Measurements from ENCODE around the gene PRSS27.

PRSS27 gene

DNA sequence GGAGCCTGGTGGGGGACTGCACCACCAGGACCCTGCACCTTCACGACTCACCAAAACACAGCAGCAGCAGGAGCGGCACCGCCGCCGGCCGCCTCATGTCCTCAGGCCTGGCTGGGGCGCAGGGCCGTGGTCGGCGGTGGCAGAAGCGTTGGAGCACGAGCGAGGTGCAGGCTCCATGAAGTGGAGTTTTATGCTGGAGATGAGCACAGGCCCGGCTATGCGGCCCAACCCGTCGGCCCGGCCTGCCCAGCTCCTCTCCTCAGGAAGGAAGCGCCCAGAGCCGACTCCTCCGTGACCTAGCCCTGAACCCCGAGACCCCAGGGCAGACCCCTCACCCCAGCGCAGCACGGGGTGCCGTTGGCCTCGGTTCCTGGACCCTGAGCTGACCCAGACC is at the start of gene PRSS27:
PRSS27 (minus strand) TSS at position 161 of the 394 bp plus-strand sequence; CDS start at position 97, 64 bp downstream.
- no peak for DNase-seq

DNA sequence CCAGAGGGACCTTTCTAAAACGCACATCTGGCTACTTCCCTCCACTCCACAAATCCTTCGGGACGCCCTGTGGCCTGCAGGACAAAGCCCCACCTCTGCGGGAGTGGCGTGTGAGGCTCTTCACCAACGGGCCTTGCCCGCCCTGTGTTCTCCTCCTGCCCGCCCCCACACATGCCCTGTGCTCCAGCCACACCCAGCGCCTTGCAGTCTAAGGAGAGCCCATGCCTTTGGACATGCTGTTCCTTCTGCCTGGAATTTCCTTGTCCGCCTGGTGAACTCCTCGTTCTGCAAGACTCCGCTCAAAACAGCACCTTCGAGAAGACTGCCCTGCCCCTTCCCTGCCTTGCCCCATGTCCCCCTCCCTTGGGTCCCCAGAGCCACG is 49.6 kb upstream of the PRSS27 start:
- DNase-seq: no peak

DNA sequence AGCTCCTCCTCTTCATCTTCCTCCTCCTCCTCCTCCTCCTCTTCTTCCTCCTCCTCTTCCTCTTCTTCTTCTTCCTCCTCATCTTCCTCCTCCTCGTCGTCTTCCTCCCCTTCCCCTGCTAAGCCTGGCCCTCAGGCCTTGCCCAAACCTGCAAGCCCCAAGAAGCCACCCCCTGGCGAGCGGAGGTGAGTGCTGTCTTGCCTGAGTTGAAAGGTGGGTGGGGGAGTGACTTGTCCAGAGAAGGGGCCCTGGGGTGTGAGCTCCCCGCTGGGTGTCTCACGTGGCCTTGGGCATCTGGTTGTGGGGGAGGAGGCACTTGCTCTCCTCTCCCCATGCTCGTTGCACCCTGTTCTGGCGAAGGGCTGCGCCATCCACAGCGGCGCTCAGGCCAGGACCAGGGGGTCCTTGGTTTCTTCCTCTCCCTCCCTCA is 49.1 kb upstream of the PRSS27 start:
- no peak for DNase-seq

DNA sequence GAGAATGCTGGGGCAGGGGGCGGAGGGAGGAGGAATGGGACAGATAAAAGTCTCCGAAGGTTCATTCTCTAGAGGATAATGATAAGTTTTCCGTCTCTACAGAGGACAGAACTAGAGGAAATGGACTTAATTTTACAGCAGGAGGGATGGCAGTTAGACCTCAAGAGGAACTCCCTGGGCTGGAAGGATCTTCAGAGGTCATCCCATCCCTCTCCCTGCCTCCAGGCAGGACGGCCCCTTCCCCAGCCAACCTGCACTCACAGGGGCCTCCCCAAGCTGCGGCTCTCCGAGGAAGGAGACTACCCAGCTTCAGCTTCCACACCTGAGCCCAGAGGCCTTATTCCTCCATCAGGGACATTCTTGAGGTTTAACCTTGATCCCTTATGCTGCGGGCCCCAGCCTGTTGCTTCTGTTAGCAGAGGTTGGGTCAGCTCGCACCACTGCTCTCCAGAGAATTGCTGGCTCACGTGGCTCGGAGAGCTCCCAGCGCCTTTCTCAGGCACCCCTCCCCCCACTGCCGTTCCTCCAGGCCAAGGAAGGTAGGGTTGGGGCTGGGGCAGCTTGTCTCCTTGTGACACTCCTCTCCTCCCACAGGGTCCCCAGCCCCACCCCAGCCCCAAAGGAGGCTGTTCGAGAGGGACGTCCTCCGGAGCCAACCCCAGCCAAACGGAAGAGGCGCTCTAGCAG is 48.5 kb upstream of the PRSS27 start:
- no peak for DNase-seq

DNA sequence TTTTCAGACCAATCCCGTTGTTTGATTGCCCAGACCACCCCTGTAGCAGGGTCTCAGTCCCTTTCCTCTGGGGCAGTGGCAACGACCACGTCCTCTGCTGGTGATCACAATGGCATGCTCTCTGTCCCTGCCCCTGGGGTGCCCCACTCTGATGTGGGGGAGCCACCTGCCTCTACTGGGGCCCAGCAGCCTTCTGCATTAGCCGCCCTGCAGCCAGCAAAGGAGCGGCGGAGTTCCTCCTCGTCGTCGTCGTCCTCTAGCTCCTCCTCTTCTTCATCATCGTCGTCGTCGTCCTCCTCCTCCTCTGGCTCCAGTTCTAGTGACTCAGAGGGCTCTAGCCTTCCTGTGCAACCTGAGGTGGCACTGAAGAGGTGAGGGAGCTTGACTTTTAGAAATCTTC is 47.9 kb upstream of the PRSS27 start:
- DNase-seq: no peak

DNA sequence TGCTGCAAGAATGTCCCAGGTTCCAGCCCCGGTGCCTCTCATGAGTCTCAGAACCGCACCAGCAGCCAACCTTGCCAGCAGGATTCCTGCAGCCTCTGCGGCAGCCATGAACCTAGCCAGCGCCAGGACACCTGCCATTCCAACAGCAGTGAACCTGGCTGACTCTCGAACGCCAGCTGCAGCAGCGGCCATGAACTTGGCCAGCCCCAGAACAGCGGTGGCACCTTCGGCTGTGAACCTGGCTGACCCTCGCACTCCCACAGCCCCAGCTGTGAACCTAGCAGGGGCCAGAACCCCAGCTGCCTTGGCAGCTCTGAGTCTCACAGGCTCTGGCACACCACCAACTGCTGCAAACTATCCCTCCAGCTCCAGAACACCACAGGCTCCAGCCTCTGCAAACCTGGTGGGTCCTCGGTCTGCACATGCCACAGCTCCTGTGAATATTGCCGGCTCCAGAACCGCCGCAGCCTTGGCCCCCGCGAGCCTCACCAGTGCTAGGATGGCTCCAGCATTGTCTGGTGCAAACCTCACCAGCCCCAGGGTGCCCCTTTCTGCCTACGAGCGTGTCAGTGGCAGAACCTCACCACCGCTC is 47.2 kb upstream of the PRSS27 start:
- DNase-seq: no peak

DNA sequence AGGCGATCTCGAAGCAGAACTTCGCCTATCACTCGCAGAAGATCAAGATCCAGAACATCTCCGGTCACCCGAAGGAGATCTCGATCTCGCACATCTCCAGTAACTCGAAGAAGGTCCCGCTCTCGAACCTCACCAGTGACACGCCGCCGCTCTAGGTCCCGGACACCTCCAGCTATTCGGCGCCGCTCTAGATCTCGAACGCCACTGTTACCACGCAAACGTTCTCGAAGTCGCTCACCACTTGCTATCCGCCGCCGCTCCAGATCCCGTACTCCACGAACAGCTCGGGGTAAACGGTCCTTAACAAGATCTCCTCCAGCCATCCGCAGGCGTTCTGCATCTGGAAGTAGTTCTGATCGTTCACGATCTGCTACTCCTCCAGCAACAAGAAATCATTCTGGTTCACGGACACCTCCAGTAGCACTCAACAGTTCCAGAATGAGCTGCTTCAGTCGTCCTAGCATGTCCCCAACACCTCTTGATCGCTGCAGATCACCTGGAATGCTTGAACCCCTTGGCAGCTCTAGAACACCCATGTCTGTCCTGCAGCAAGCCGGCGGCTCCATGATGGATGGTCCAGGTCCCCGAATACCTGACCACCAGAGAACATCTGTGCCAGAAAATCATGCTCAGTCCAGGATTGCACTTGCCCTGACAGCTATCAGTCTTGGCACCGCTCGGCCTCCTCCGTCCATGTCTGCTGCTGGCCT is 46.6 kb upstream of the PRSS27 start:
- no peak for DNase-seq

DNA sequence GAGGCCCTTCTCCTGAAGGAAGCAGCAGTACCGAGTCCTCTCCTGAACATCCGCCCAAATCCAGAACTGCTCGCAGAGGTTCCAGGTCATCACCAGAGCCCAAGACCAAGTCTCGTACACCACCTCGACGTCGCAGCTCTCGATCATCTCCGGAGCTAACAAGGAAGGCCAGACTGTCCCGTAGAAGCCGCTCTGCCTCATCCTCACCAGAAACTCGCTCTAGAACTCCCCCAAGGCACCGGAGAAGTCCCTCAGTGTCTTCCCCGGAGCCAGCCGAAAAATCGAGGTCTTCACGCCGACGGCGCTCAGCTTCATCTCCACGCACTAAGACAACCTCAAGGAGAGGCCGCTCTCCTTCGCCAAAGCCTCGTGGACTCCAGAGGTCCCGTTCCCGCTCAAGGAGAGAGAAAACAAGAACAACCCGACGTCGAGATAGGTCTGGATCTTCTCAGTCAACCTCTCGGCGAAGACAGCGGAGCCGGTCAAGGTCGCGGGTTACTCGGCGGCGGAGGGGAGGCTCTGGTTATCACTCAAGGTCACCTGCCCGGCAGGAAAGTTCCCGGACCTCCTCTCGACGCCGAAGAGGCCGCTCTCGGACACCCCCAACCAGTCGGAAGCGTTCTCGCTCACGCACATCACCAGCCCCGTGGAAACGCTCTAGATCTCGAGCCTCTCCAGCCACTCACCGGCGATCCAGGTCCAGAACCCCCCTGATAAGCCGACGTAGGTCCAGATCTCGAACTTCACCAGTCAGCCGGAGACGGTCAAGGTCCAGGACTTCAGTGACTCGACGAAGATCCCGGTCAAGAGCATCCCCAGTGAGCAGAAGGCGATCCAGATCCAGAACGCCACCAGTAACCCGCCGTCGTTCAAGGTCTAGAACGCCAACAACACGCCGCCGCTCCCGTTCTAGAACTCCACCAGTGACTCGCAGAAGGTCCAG is 45.7 kb upstream of the PRSS27 start:
- no peak for DNase-seq

DNA sequence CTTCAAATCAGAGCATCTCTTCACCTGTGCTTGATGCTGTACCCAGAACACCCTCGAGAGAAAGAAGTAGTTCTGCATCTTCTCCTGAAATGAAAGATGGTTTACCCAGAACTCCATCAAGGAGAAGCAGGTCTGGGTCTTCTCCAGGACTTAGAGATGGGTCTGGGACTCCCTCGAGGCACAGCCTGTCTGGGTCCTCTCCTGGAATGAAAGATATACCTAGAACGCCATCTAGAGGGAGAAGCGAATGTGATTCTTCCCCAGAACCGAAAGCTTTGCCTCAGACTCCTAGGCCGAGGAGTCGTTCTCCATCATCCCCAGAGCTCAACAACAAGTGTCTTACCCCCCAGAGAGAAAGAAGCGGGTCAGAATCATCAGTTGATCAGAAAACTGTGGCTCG is 44.7 kb upstream of the PRSS27 start:
- no peak for DNase-seq

DNA sequence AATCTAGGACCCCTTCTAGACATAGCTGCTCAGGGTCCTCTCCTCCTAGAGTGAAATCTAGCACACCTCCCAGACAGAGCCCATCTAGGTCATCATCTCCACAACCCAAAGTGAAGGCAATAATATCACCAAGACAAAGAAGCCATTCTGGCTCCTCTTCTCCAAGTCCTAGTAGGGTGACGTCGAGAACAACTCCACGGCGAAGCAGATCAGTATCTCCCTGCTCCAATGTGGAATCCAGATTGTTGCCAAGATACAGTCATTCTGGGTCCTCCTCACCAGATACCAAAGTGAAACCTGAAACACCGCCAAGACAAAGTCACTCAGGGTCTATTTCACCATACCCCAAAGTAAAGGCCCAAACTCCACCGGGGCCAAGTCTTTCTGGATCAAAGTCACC is 43.1 kb upstream of the PRSS27 start:
- no peak for DNase-seq

DNA sequence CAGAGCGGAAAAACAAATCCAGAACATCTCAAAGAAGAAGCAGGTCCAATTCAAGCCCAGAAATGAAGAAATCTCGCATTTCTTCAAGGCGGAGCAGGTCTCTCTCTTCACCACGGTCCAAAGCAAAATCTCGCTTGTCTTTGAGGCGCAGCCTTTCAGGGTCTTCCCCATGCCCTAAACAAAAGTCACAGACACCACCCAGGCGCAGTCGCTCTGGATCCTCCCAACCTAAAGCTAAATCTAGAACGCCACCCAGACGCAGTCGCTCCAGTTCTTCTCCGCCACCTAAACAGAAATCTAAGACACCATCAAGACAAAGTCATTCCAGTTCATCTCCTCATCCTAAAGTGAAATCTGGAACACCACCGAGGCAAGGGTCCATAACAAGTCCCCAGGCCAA is 42.7 kb upstream of the PRSS27 start:
- DNase-seq: no peak

DNA sequence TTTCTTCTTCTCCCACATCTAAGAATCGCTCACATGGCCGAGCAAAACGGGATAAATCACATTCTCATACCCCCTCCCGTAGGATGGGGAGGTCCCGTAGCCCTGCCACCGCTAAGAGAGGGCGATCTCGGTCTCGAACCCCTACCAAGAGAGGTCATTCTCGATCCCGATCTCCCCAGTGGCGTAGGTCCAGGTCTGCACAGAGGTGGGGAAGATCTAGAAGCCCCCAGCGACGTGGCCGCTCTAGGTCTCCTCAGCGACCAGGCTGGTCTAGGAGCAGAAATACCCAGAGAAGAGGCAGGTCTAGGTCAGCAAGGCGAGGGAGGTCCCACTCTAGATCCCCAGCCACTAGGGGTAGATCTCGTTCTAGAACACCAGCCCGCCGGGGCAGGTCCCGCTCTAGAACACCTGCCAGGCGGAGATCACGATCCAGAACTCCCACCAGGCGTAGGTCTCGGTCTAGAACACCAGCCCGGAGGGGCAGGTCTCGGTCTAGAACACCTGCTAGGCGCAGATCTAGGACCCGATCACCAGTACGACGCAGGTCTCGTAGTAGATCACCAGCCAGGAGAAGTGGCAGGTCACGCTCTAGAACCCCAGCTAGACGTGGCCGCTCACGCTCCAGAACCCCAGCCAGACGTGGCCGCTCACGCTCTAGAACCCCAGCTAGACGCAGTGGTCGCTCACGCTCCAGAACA is 42.0 kb upstream of the PRSS27 start:
- no peak for DNase-seq

DNA sequence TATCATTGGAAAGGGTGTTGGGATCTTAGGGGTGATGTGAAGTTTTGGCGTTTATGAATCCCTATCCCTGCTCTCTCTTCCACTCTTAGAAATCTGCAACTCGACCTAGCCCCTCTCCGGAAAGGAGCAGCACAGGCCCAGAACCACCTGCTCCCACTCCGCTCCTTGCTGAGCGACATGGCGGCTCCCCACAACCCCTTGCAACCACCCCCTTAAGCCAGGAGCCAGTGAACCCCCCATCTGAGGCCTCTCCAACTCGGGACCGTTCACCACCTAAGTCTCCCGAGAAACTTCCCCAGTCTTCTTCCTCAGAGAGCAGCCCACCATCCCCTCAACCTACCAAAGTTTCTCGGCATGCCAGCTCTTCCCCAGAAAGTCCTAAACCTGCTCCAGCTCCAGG is 41.4 kb upstream of the PRSS27 start:
- DNase-seq: no peak

DNA sequence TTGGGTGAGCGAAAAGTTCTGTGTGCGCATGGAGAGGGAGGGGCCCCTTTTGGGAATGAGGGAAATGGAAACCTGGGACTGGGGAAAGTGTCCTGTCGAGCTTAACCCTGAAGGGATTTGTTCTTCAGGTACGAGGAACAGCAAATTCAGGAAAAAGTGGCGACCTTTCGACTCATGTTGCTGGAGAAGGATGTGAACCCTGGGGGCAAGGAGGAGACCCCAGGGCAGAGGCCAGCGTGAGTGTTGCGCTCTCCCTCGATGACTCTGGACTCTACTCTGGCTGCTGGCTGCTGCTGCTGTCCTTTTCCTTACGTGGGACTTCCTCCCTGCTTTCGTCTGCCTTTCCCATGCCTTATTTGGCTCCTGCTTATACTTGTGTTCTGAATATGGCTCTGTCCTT is 37.3 kb upstream of the PRSS27 start:
- no peak for DNase-seq

DNA sequence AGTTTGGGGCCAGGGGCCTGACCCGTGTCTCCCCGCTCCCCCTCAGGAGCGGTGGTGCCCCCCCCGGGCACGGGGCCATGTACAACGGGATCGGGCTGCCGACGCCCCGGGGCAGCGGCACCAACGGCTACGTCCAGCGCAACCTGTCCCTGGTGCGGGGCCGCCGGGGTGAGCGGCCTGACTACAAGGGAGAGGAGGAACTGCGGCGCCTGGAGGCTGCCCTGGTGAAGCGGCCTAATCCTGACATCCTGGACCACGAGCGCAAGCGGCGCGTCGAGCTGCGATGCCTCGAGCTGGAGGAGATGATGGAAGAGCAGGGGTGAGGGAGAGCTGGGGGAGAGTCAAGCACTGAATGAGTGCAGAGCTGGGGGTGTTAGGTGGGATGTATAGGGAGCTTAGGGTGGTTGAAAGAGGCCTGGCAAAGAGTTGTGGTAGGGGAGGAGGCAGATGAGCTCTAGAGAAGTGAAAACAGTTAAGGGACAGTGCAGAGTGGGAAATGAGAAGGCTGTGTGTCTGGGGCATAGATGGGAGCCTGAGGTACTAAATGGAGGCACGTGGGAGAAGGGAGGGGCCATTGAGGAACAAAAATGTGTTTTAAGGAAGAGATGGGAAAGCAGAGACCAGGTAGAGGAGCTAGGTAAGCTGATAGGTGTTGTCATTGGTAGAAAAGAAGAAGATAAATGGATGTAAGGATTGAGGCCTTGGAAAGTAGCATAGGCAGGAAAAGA is 36.4 kb upstream of the PRSS27 start:
- no peak for DNase-seq

DNA sequence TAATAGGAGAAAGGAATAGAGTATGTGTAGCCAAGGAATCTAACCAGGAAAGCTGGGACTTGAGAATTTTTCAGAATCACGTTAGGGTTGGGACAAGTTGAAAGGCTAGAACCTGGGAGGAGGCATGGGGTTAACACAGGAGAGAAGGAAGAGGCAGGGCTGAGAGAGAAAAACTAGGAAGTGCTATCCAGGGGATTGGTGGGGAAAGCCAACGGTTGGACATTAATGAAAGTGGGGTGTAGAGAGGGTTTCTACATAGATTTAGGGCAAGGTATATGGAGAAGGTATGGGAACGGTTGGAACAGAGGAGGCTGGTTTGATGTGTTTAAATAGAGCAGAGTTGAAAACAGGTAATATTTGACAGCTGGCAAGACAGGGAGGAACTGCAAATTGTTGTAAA is 35.1 kb upstream of the PRSS27 start:
- no peak for DNase-seq

DNA sequence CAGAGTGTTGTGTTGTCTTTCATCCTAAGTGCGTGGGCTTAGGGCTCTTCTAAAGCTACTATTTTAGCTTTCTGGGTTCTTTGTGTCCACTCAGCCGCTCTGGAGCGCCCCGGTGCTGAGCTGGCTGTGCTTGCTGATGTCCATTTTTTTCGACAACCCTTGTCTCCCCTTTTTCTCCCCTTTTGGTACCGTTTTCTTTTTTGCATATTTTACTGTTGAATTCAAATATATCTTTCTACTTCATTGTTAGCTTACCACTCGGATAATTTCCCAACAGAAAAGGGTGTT is 33.7 kb upstream of the PRSS27 start:
- DNase-seq: no peak

DNA sequence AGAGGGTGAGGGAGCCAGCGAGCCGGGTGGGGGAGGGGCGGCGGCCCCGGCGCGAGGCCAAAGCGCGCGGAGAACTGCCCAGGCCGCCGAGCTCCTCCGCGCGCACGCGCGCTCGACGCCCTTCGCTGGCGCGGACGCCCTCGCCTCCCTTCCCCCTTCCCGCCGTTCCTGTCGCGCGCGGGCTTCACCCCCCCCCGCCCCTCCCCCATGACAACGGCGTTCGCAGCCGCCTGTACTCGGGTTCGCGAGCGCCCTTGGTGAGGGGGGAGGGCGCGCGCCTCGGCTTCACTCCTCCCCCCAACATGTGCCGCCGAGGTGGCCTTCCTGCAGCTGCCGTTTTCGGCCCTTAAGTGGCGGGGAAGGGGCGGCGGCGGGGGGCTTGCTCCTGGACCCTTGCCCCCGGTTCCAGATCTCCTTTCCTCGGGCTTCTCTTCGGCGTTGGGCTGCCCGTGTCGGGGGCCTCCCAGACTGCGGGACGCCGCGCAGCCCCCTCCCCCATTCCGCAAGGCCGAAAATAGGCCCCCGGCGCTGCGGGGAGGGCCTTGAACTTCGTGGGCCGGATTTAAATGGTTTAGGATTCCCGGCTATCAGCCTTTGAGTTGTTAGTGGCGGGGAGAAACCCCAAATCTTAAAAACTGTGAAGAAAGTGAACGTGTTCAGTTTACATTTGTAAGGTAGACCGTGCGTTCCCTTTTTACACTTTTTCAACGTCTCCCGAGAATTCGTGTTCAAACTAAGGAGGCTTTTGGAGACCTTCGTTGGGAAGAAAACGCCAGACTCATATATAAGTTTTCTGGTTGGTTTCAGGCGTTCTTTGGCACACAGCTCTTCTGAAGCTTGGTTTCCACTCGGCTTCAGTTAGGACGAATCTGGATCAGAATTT is 33.1 kb upstream of the PRSS27 start:
- DNase-seq: peak; percentile 56

DNA sequence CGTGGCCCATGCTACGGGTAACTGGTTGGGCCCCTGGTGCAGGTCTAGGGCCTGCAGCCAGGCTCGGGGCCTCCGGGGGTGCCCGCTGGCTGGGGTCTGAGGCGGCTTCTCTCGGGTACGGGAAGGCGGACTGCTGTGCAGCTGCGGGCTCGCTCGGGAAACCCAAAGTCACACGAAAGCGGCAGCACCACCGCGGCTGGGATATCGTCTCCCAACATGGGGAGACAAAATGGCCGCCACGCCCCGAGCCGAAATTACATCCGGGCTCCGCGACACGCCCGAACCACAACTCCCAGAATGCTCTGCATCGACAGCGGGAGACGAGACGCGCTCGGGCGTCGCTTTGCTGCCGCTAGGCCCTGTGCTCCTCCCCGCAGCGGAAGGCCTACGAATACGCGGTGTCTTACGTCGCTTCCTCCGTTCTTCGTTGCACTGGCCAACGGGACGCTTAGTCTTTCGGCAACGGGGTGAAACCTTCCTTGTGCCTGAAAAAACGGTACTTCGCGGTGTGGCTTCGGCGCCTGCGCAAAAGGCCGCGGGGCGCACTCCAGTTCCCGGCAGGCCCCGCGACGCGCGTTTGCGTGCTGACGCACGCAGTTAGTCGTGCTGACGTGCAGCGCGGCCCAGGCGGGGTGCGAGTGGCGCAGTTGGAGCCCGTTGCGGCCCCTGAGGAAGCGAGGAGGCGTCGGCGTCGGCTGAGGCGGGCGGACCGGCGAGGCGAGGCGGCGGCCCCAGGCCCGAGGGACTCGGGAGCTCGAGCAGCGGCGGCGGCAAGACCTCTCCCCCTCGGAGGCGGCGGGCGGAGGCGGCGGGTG is 32.2 kb upstream of the PRSS27 start, which contains the start of gene SRRM2:
SRRM2 (plus strand) TSS at position 604 of the 815 bp plus-strand sequence. CDS start 3,727 bp downstream, outside the sequence.
- DNase-seq: peak; percentile 93

DNA sequence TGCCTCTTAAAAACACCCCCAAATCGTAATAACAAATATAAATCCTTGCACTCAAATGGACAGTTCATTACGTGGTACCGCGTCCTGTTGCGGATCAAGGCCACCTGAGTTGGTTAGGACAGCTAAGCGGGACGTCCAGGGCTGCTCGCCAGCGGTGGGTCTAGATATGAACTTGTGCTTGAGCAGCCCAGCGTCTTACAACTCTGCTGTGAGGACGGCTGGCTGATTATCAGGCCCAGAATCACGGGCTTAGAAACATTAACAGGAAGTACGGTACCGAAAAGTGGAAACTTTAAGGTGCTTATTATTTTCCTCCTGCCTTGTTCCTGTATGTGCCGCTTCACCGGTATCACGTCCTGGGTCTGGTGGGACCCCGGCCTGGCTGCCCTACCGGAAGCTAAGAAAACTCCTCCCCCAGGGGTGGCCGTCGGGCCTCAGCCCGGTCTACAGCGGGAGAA is 31.6 kb upstream of the PRSS27 start:
- DNase-seq: no peak

Data from activated CD4-positive, alpha-beta T cell treated with anti-CD3 and anti-CD28 coated beads, Interleukin-2, amount 50 U/mL, for 1 hour (primary cell).